Measurements from ENCODE around the gene LAMB3.

LAMB3 gene

GRCh38 chr1:209585197-209585596 lies 67.0 kb downstream of the LAMB3 start:
- ChIA-PET CTCF (interaction anchor here (0.6 to 1.2 kb wide), 3 partner anchors 15 to 1716 kb away, joined by 3 to 5 read pairs (median 3); no protein-coding TSS in a partner anchor), POLR2A (no interaction called here)
- TF ChIP-seq TARDBP (IDR thresholded peaks at IDR 0.05) (no peak), LEF1 (IDR thresholded peaks at IDR 0.05; ENCODE audit: borderline replicate concordance) (no peak), SUZ12 (IDR thresholded peaks at IDR 0.05) (no peak), FOXK2 (IDR thresholded peaks at IDR 0.05) (no peak), FOXA1 (IDR thresholded peaks at IDR 0.05) (no peak), FOXM1 (IDR thresholded peaks at IDR 0.05; ENCODE audit: borderline replicate concordance) (no peak), ELF4 (IDR thresholded peaks at IDR 0.05) (no peak), NFRKB (IDR thresholded peaks at IDR 0.05) (no peak), ZNF384 (IDR thresholded peaks at IDR 0.05) (no peak), SP1 (IDR thresholded peaks at IDR 0.05) (no peak), CTBP1 (IDR thresholded peaks at IDR 0.05; ENCODE audit: borderline replicate concordance) (no peak), ARNT (IDR thresholded peaks at IDR 0.05) (no peak), BHLHE40 (IDR thresholded peaks at IDR 0.05; ENCODE audit: borderline replicate concordance) (no peak), HDGF (IDR thresholded peaks at IDR 0.05; ENCODE audit: borderline replicate concordance) (no peak), L3MBTL2 (conservative IDR thresholded peaks at IDR 0.05) (no peak), PKNOX1 (IDR thresholded peaks at IDR 0.05) (no peak)
- no peak for DNase-seq (ENCODE audit: extremely low spot score)

GRCh38 chr1:209584231-209584672 lies 68.0 kb downstream of the LAMB3 start:
- no peak for DNase-seq (ENCODE audit: extremely low spot score)
- no peak for TF ChIP-seq FOXK2 (IDR thresholded peaks at IDR 0.05)
- no peak for TF ChIP-seq SP1 (IDR thresholded peaks at IDR 0.05)
- no peak for TF ChIP-seq LEF1 (IDR thresholded peaks at IDR 0.05; ENCODE audit: borderline replicate concordance)
- no peak for TF ChIP-seq SUZ12 (IDR thresholded peaks at IDR 0.05)
- TF ChIP-seq ZNF384 (IDR thresholded peaks at IDR 0.05): no peak
- ChIA-PET POLR2A (no interaction called here), CTCF (interaction anchor here (1.2 kb wide), 1 partner anchor 14 kb away, joined by 3 read pairs; no protein-coding TSS in a partner anchor)

GRCh38 chr1:209583408-209583807 lies 68.8 kb downstream of the LAMB3 start, which contains the start of gene CAMK1G:
Gene CAMK1G (plus strand): TSS chr1:209583714. CDS start chr1:209594984, 11,270 bp downstream.
- TF ChIP-seq LEF1 (IDR thresholded peaks at IDR 0.05; ENCODE audit: borderline replicate concordance) (no peak), FOXK2 (IDR thresholded peaks at IDR 0.05) (no peak)
- POLR2A ChIA-PET: interaction anchor here (1.4 kb wide), 1 partner anchor 44 kb away, joined by 3 read pairs; no protein-coding TSS in a partner anchor
- DNase-seq (ENCODE audit: extremely low spot score): peak; percentile 61
- CTCF ChIA-PET: interaction anchor here (1.8 kb wide), 1 partner anchor 8 kb away, joined by 4 read pairs; no protein-coding TSS in a partner anchor

- no peak for DNase-seq (ENCODE audit: extremely low spot score)
- TF ChIP-seq BHLHE40 (IDR thresholded peaks at IDR 0.05; ENCODE audit: borderline replicate concordance): no peak
- TF ChIP-seq FOXM1 (IDR thresholded peaks at IDR 0.05; ENCODE audit: borderline replicate concordance): no peak
- TF ChIP-seq SUZ12 (IDR thresholded peaks at IDR 0.05): no peak
- TF ChIP-seq ELF4 (IDR thresholded peaks at IDR 0.05): no peak
- no peak for TF ChIP-seq FOXA1 (IDR thresholded peaks at IDR 0.05)
- TF ChIP-seq ZNF384 (IDR thresholded peaks at IDR 0.05): no peak
- TF ChIP-seq SP1 (IDR thresholded peaks at IDR 0.05): no peak
- TF ChIP-seq NFRKB (IDR thresholded peaks at IDR 0.05): no peak
- ChIA-PET CTCF (no interaction called here), POLR2A (no interaction called here)
Observed at GRCh38 chr1:209580577-209580976, 71.6 kb downstream of the LAMB3 start.

GRCh38 chr1:209577346-209577745 lies 74.9 kb downstream of the LAMB3 start:
- TF ChIP-seq PKNOX1 (IDR thresholded peaks at IDR 0.05): no peak
- TF ChIP-seq ZNF384 (IDR thresholded peaks at IDR 0.05): no peak
- ChIA-PET CTCF (interaction anchor here (1.3 to 1.4 kb wide), 2 partner anchors 28 to 50 kb away, joined by 5 read pairs; no protein-coding TSS in a partner anchor), POLR2A (no interaction called here)
- DNase-seq (ENCODE audit: extremely low spot score): no peak

- TF ChIP-seq FOXA1 (IDR thresholded peaks at IDR 0.05) (no peak), FOXM1 (IDR thresholded peaks at IDR 0.05; ENCODE audit: borderline replicate concordance) (no peak), HDGF (IDR thresholded peaks at IDR 0.05; ENCODE audit: borderline replicate concordance) (no peak), ARNT (IDR thresholded peaks at IDR 0.05) (no peak), SP1 (IDR thresholded peaks at IDR 0.05) (no peak), BHLHE40 (IDR thresholded peaks at IDR 0.05; ENCODE audit: borderline replicate concordance) (no peak), SUZ12 (IDR thresholded peaks at IDR 0.05) (no peak), ELF4 (IDR thresholded peaks at IDR 0.05) (no peak), LEF1 (IDR thresholded peaks at IDR 0.05; ENCODE audit: borderline replicate concordance) (no peak), PKNOX1 (IDR thresholded peaks at IDR 0.05) (no peak), NFRKB (IDR thresholded peaks at IDR 0.05) (no peak), TARDBP (IDR thresholded peaks at IDR 0.05) (no peak), L3MBTL2 (conservative IDR thresholded peaks at IDR 0.05) (no peak), FOXK2 (IDR thresholded peaks at IDR 0.05) (no peak), ZNF384 (IDR thresholded peaks at IDR 0.05) (no peak), CTBP1 (IDR thresholded peaks at IDR 0.05; ENCODE audit: borderline replicate concordance) (no peak)
- POLR2A ChIA-PET: no interaction called here
- DNase-seq (ENCODE audit: extremely low spot score): peak; percentile 91
- CTCF ChIA-PET: interaction anchor here (1.1 to 1.4 kb wide), 3 partner anchors 28 to 53 kb away, joined by 3 to 5 read pairs (median 5); no protein-coding TSS in a partner anchor
Observed at GRCh38 chr1:209576392-209577197, 75.6 kb downstream of the LAMB3 start.
